ENCODE results near the gene PSMD1. TPM values are rescaled to one million over a fixed set of nuclear protein-coding genes. Genes with fewer than 3 reads are reported as not detected.
"Not testable (repeated sequence)": the region's sequence is repeated elsewhere in the genome, so short reads cannot be mapped to it uniquely, and the experiment has no call there.

Gene PSMD1
- total RNA-seq, 1 experiment from 2014 or later = 73.5 TPM

DNA sequence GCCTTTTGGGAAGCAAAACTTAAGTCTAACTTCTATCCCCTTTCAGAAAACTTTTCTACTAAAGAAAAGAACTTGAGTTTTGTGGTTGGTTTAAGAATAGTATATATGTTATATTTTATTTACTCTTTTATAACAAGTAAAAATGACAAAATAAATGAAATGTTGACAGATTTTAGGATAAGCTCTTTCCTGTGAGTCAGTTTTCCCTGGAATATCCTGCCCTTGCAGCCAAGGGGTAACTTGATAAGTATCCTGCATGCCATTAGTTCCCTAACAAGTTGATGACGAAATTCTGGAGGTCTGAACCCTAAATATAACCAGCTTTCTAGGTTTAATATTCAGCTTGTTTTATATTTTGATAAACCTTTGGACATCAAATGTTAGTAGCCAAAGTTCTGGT is 75.5 kb downstream of the PSMD1 start:
- DNase-seq (ENCODE audit: low spot score) = no peak
- in situ Hi-C loops (cut with HindIII; ENCODE audit: low sequenced_read_pairs) = no loop called here

DNA sequence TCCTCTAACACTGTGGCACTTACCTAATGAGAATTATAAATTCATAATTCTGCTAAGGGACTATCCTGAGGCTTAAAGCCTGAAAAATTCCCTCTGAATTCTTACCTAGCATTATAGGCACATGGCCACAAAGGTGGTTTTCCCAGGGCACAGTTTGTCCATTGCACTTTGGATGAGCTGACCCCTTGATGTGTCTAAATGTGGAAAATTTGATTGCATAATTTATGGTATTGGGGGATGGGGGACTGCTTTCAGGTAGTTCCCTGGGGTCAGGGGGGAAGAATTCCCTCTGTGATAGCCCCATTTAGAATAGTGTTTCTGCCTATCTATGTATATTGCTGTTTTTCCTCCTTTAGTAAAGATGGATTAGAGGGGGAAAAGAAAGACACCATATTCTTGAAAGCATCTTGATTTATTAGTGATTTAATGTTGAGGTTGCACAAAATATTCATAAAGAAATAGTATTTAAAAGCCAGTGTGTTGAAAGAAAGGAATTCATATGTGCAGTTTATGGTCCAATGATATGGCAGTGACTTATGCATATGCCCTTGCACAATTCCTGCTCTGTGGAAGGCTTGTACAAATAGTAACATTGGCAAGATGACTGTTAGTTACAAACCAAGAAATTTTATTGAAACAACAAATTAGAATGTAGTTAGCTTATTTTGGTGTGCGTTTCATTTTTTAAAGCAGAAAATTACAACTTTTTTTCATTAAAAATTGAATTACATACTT is 76.9 kb downstream of the PSMD1 start:
- no peak for DNase-seq (ENCODE audit: low spot score)
- in situ Hi-C loops (cut with HindIII; ENCODE audit: low sequenced_read_pairs) = no loop called here

DNA sequence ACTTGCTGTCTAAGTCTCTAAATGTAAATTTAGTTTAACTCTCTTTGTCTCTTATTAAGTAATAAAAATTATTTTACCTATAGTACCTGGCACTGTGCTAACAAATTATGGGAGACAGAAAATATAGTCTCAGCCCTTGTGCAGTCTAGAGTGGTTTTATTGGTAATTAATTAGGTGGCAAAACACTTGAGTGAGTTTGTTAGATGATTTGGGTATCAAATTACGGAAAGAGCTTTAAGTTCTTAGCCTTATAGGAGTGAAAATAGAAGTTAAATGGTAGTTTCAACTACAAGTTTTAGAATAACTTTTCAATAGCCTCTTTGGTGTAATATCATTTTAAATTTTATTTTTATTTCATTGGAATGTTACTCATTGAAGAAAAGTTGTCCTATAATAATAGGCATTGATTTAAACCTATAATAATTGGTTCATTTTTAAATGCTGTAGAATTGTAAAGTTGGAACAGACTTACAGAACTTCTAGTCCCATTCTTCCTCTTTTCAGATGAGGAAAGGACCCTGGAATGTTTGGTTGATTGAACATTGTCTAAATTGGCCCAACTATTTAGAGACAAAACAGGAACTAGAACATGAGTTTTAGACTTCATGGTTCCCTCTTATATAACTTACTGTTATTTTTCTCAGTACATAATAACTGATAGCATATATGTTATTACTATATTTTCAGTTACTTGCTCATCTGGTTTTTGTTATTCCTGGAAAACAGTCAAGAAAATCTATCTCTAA is 78.4 kb downstream of the PSMD1 start:
- in situ Hi-C loops (cut with HindIII; ENCODE audit: low sequenced_read_pairs) = no loop called here
- DNase-seq (ENCODE audit: low spot score) = no peak

- DNase-seq (ENCODE audit: low spot score) = no peak
- in situ Hi-C loops (cut with HindIII; ENCODE audit: low sequenced_read_pairs) = no loop called here
These were observed 82.0 kb downstream of the PSMD1 start for GRCh38 chr2:231138699-231139098.

DNA sequence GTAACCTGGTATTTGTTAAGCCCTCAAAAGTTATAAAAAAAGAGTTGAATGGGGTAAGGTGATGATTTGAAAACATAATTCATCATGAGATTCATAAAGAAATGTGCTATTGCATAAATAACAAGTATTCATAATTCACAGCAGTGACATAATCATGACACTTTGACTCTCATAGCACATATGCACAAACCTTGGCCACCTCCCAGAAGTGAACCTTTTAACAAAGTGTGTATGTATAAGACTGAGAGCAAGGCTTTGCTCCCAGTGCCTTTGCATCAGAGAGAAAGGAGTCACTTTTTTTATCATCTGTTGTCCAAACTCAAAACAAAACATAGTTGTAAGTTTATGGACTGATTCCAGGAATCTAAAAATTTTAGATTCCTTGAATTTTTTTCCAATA is 83.1 kb downstream of the PSMD1 start:
- in situ Hi-C loops (cut with HindIII; ENCODE audit: low sequenced_read_pairs) = no loop called here

GRCh38 chr2:231140808-231141207 is 84.1 kb downstream of the PSMD1 start:
- DNase-seq (ENCODE audit: low spot score); in situ Hi-C loops (cut with HindIII; ENCODE audit: low sequenced_read_pairs): not testable (repeated sequence)

More for the DNA sequence above, 83.1 kb downstream of the PSMD1 start:
- no peak for DNase-seq (ENCODE audit: low spot score)

DNA sequence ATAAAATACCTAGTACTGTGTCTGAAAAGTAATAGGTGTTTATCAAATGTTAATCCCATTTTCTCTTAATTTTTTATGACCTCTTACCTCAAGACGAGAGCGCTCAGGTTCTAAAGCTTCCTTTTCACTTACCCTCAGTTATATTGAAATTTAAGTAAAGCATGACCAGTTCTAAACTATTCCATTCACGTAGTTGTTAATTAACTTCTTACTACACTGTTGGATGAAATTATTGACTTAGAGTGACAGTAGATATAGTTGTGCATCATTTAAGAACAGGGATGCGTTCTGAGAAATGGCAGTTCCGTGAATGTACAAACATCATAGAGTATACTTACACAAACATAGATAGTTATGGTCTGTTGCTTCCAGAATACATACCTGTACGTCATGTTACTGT is 88.2 kb downstream of the PSMD1 start:
- no peak for DNase-seq (ENCODE audit: low spot score)
- in situ Hi-C loops (cut with HindIII; ENCODE audit: low sequenced_read_pairs) = no loop called here

- no peak for DNase-seq (ENCODE audit: low spot score)
These were observed 90.0 kb downstream of the PSMD1 start for GRCh38 chr2:231146665-231147064.

DNA sequence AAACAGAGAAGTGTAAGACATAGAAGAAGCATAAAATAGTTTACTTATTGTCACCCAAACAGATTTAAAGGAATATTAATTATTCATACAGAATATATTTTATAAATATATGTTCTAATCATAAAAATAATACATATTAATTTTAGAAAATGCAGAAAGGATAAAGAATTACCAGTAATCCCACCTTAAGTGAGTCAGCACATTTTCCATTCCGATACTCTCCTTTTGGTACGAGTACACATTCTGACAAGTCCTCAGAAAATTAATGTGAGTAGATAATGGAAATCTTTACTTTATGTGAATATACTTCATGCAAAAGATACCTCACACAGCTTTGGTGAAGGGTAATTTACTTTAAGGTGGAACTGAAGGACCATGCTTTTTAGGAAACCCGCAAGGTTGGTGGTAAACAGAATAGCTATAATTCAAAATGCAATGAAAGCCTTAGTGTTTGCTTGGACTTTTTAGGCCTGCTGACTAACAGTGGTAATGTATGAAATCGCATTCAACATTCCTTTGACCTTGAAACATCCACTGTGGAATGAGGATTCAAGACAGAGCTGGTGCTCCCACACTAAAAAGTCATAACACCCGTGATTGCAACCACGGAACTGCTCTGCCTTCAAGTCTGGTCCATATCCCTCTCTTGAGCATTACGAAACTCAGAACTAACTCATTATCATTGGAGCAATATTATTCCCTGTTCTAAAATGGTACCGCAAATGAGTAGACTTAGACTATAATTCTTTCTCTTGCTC is 96.3 kb downstream of the PSMD1 start:
- DNase-seq (ENCODE audit: low spot score) = no peak
- in situ Hi-C loops (cut with HindIII; ENCODE audit: low sequenced_read_pairs) = no loop called here

More at GRCh38 chr2:231146665-231147064, 90.0 kb downstream of the PSMD1 start:
- in situ Hi-C loops (cut with HindIII; ENCODE audit: low sequenced_read_pairs) = no loop called here

GRCh38 chr2:231159306-231159705 is 102.6 kb downstream of the PSMD1 start:
- DNase-seq (ENCODE audit: low spot score) = peak; percentile 27
- in situ Hi-C loops (cut with HindIII; ENCODE audit: low sequenced_read_pairs) = no loop called here

DNA sequence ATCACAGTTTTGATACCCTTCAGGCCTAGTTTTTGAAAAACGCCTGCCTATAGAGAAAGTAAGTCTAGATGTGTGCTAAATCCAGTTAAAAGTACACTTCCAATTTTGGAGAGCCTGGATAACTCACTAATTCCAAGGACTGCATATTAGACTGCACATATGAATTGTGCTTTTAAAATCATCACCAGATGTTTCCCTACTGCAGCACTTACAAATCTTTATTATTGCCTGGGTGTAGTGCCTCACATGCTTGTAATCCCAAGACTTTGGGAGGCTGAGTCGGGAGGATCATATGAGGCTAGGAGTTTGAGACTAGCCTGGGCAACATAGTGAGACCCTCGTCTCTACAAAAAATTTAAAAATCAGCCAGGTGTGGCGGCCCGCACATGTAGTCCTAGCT is 104.0 kb downstream of the PSMD1 start:
- DNase-seq (ENCODE audit: low spot score) = no peak
- in situ Hi-C loops (cut with HindIII; ENCODE audit: low sequenced_read_pairs) = no loop called here

GRCh38 chr2:231161252-231161839 is 104.7 kb downstream of the PSMD1 start:
- in situ Hi-C loops (cut with HindIII; ENCODE audit: low sequenced_read_pairs) = no loop called here
- DNase-seq (ENCODE audit: low spot score) = no peak

DNA sequence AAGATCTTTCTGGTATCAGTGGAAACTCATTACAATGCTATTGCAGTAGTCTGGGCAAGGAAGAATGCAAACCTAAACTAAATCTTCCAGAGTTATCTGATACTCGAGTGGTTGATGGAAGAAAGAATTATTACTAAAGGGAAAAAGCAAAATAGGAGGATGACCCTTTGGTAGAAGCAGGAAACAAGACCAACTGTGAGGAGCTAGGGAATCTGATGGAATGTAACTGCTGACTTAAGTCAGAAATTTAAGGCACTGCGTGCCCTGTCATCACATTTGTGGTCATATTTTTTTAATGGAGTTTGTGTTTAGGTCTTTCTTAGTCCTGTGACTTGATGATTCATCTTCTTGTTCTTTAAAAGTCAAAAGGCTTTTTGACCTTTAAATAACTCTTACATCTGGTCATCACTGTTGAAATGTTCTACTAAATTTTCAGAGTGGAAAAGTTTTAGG is 105.2 kb downstream of the PSMD1 start:
- peak; percentile 52 for DNase-seq (ENCODE audit: low spot score)
- in situ Hi-C loops (cut with HindIII; ENCODE audit: low sequenced_read_pairs) = no loop called here

- in situ Hi-C loops (cut with HindIII; ENCODE audit: low sequenced_read_pairs) = no loop called here
- no peak for DNase-seq (ENCODE audit: low spot score)
These were observed 106.3 kb downstream of the PSMD1 start for GRCh38 chr2:231163011-231163410.

DNA sequence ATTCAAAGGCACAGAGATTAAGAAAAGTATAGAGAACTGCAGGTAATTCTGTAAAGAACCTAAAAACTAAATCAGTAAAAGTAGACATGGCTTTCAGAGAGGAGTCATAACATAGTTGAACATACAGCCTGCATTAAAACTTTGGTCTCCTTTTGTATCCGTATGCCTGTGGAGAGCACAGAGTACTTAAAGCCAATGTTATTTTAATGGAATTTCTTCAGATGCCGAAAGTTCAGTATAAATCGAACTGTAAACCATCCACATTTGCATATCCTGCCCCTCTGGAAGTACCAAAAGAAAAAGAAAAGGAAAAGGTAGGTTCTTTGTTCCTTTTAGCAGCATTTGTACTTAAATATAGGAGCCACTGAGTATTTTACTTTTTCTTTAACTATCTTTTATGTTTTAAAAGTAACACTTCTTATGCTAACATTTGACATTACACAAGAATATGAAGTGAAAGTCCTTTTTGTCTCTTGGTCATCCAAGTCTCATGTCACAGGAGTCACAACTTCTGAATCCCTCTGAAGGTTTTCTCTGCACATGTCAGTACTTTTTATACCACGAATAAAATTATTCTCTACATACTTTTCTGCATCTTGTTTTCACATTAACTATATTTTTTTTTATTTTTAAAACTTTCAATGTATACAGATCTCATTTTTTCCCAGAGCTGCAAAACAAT is 106.9 kb downstream of the PSMD1 start:
- in situ Hi-C loops (cut with HindIII; ENCODE audit: low sequenced_read_pairs) = no loop called here
- no peak for DNase-seq (ENCODE audit: low spot score)

- no peak for DNase-seq (ENCODE audit: low spot score)
- in situ Hi-C loops (cut with HindIII; ENCODE audit: low sequenced_read_pairs) = no loop called here
These were observed 111.2 kb downstream of the PSMD1 start for GRCh38 chr2:231167745-231168459.

GRCh38 chr2:231168460-231169139 is 111.9 kb downstream of the PSMD1 start:
- DNase-seq (ENCODE audit: low spot score) = no peak
- in situ Hi-C loops (cut with HindIII; ENCODE audit: low sequenced_read_pairs) = no loop called here

DNA sequence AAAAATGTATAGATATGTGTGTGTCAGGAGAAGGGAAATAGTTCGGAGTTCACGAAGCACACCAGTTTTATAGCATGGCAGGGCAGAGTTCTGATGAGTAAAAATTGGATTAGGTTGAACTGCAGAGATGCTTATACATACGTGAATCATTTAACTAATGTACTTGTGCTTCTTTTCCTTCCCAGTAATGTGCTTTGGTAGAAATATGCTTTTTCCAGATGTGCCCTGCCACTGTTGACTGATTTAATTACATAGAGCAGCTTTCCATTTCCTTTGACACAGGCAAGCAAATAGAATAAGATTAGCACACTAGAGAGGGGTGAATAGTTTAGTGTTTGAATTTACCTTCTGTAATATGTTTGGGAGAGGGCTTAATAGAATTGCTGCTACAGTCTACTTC is 112.8 kb downstream of the PSMD1 start:
- no peak for DNase-seq (ENCODE audit: low spot score)
- in situ Hi-C loops (cut with HindIII; ENCODE audit: low sequenced_read_pairs) = no loop called here

All from G401 (cell line).